Measurements from ENCODE around the gene CUX1.
"Not testable (repeated sequence)": the region's sequence is repeated elsewhere in the genome, so short reads cannot be mapped to it uniquely, and the experiment has no call there.

CUX1 gene

GRCh38 chr7:101795461-101795860, 22.0 kb upstream of the CUX1 start:
- DNase-seq (ENCODE audit: low read depth) = no peak
- no peak overlapping the region for H3K4me3 ChIP-seq (ENCODE audit: low read length)
- no peak for TF ChIP-seq CTCF (IDR thresholded peaks at IDR 0.05; ENCODE audit: insufficient read depth, low read depth, low read length, missing control alignments)

GRCh38 chr7:101798173-101798572, 19.3 kb upstream of the CUX1 start:
- DNase-seq (ENCODE audit: low read depth); H3K4me3 ChIP-seq (ENCODE audit: low read length): not testable (repeated sequence)

DNA sequence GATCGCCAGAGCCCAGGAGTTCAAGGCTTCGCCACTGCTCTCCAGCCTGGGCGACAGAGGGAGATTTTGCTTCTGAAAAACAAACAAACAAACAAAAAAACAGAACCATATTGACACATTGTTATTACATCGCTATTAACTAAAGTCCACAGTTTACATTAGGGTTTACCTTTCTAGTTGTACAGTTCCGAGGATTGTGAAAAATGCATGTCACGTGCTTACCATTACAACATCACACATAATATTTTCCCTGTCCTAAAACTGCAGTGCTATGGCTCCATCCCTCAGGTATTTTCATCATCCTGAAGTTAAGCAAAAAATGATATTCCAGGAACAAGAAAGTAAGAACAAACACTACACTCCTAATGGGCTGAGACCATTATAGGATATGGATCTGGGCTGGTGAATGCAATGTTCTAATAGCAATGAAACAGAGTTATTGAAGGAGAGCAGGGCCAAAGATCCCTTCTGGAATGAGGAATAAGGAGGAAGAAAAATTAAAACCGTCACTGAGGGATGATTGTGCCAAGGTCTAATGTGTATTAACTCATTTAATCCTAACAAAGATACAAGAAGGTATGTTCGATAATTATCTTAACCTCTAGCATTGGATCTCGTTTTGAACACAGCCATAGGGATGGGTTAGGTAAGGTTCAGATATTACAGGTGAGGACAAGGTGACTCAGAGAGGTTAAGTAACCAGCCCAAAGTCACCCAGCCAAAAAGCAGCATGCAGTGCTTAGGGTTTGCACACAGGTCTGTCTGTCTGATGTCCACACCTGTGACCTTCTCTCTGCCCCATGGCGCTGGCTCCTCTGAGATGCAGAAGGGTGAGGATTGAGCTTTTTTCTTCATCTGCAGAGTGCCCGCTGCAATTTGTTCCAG, 14.0 kb upstream of the CUX1 start:
- no peak overlapping the region for H3K4me3 ChIP-seq (ENCODE audit: low read length)
- no peak for TF ChIP-seq CTCF (IDR thresholded peaks at IDR 0.05; ENCODE audit: insufficient read depth, low read depth, low read length, missing control alignments)
- DNase-seq (ENCODE audit: low read depth) = peak; percentile 36

DNA sequence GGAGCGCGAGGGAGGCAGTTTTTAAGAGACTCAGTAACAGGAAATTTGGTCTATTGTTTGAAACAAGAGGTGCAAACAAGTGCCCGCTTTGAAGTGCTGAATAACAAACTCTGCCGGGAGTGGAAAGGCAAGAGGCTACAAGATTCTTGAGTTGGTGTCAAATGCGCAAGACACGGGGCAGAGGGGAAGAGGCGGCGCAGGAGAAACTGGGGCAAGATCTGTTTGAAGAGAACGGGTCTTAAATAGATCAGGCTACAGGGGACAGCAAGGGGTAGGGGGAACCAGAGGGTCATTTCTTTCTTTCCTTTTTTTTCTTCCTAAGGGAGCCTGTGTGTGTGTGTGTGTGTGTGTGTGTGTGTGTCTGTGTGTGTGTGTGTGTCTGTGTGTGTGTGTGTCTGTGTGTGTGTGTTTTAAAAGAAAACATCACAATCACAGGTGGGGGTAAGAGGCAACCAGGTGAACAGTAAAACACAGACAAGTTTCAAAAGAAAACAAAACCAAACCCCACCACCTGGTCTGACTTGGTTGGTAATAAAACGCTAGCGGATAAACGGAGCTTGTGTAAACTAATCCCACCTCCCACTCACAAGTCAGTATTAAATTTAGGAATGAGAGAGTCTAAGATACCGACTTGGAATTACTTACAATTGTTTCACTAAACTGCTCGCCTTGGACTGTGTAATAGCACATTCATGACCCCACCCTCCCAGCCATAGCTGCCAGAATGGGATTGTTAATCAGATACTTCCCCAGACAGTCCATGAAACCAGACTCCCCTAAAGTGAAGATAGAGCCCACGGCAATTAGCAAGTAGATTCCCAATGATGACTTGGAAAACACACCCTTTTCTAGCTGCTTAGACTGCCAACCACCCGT, 13.1 kb upstream of the CUX1 start:
- no peak for TF ChIP-seq CTCF (IDR thresholded peaks at IDR 0.05; ENCODE audit: insufficient read depth, low read depth, low read length, missing control alignments)
- no peak overlapping the region for H3K4me3 ChIP-seq (ENCODE audit: low read length)
- DNase-seq (ENCODE audit: low read depth) = peak; percentile 53

GRCh38 chr7:101804967-101805366, 12.5 kb upstream of the CUX1 start:
- no peak overlapping the region for H3K4me3 ChIP-seq (ENCODE audit: low read length)
- DNase-seq (ENCODE audit: low read depth) = peak; percentile 67
- peak; percentile 62 for TF ChIP-seq CTCF (IDR thresholded peaks at IDR 0.05; ENCODE audit: insufficient read depth, low read depth, low read length, missing control alignments)

GRCh38 chr7:101812595-101812994, 4.8 kb upstream of the CUX1 start:
- DNase-seq (ENCODE audit: low read depth) = no peak
- H3K4me3 ChIP-seq (ENCODE audit: low read length) = no peak overlapping the region
- TF ChIP-seq CTCF (IDR thresholded peaks at IDR 0.05; ENCODE audit: insufficient read depth, low read depth, low read length, missing control alignments) = no peak

- no peak for TF ChIP-seq CTCF (IDR thresholded peaks at IDR 0.05; ENCODE audit: insufficient read depth, low read depth, low read length, missing control alignments)
- no peak for DNase-seq (ENCODE audit: low read depth)
- H3K4me3 ChIP-seq (ENCODE audit: low read length) = peak overlapping the region; percentile 30
Observed at GRCh38 chr7:101813402-101814019, 3.9 kb upstream of the CUX1 start.

Data from epithelial cell of esophagus (primary cell).